ENCODE measurements around the gene CYBA.

The CYBA gene

GRCh38 chr16:88599825-88600538 lies 50.9 kb downstream of the CYBA start:
- TF ChIP-seq CTCF (IDR thresholded peaks at IDR 0.05; ENCODE audit: insufficient read depth, low read depth, low read length, missing control alignments) = no peak
- no peak for DNase-seq (ENCODE audit: low read depth)
- H3K4me3 ChIP-seq (ENCODE audit: low read depth, low read length) = no peak overlapping the region

GRCh38 chr16:88599092-88599733 lies 51.6 kb downstream of the CYBA start:
- no peak overlapping the region for H3K4me3 ChIP-seq (ENCODE audit: low read depth, low read length)
- DNase-seq (ENCODE audit: low read depth) = no peak
- no peak for TF ChIP-seq CTCF (IDR thresholded peaks at IDR 0.05; ENCODE audit: insufficient read depth, low read depth, low read length, missing control alignments)

DNA sequence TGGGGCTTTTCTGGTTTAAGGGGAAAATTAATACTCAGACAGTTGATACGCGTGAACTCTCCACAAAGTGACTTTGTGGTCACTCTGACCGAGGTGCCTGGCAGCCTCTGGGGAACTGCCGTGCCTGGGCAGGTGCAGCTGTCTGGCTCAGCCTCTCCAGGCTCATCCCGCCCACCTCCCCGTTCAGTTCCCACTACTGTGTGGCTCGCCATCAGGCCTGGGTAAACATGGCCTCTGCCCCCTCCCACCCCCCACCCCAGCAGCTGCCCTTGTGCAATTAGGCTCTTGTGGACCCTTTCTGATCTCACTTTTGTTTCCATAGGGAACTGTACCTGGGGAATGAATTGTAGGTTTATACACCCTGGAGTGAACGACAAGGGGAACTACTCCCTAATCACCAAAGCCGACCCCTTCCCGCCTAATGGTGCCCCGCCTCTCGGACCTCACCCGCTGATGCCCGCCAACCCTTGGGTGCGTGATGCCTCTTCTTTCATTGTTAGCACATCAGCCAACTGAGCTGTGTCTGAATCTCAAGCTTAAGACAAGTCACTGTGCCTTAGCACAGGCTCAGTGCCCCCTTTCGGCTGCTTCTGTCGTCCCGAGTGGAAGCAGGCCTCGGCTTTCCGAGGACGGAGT lies 52.9 kb downstream of the CYBA start:
- DNase-seq (ENCODE audit: low read depth) = no peak
- no peak for TF ChIP-seq CTCF (IDR thresholded peaks at IDR 0.05; ENCODE audit: insufficient read depth, low read depth, low read length, missing control alignments)
- H3K4me3 ChIP-seq (ENCODE audit: low read depth, low read length) = no peak overlapping the region

- DNase-seq (ENCODE audit: low read depth) = no peak
- H3K4me3 ChIP-seq (ENCODE audit: low read depth, low read length) = no peak overlapping the region
- no peak for TF ChIP-seq CTCF (IDR thresholded peaks at IDR 0.05; ENCODE audit: insufficient read depth, low read depth, low read length, missing control alignments)
Observed at GRCh38 chr16:88596483-88596882, 54.4 kb downstream of the CYBA start.

DNA sequence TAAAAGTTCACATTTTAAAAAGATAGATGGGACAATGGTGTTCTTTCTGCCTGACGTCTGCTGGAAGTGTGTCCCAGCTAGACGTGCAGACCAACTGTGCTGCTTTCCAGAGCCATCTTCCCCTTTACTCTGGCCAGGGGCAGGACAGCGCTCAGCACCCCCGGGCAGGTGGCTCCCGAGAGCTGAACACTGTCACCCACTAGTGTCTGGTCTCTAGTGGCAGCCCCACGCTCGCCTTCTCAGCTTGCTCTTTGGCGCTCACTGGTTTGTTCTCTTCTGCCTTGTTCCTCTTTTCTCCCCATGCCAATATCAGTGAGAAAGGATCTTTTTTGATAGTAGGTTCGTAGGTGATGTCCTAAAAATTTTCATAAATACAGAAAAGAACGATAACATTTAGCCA lies 54.9 kb downstream of the CYBA start:
- TF ChIP-seq CTCF (IDR thresholded peaks at IDR 0.05; ENCODE audit: insufficient read depth, low read depth, low read length, missing control alignments) = no peak
- H3K4me3 ChIP-seq (ENCODE audit: low read depth, low read length) = no peak overlapping the region
- DNase-seq (ENCODE audit: low read depth) = no peak

DNA sequence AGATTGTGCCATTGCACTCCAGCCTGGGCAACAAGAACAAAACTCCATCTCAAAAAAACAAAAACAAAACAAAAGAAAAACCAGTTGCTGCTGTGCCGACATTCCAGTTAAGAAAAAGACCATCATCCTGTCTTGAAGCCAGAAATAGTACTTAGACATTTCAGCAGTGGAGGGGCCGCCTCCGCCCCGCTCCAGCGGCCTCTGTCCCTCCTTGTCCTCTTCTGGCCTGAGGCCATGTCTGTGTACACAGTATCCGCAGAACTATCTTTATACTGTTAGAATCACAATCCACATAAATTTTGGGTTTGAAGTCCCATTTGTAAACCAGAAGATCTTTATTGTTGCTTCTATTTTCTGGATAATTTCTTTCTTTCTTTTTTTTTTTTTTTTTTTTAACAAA lies 55.8 kb downstream of the CYBA start:
- H3K4me3 ChIP-seq (ENCODE audit: low read depth, low read length) = no peak overlapping the region
- no peak for DNase-seq (ENCODE audit: low read depth)
- no peak for TF ChIP-seq CTCF (IDR thresholded peaks at IDR 0.05; ENCODE audit: insufficient read depth, low read depth, low read length, missing control alignments)

Measured in GM12865 (cell line).